Measurements from ENCODE around the gene IL24. TPM values are rescaled to one million over a fixed set of nuclear protein-coding genes. Genes with fewer than 3 reads are reported as not detected.

Gene IL24
- polyA plus RNA-seq, 3 donors: 0.16 TPM; not detected in 2

- H3K4me1 ChIP-seq (ENCODE audit: control insufficient read depth in 1 of 2, insufficient read depth in 2 of 2, low read length in 2 of 2): no peaks in the 10 kb centered on the region
- Mint-ChIP-seq H3K27ac (no peak overlapping the region), H3K36me3 (no peaks in the 10 kb centered on the region), H3K4me3 (no peak overlapping the region), H3K9me3 (peaks cover 0 to 7% (median 0%) of the 10 kb centered on the region in 7 donors), H3K4me1 (peaks cover 5% of the 10 kb centered on the region), H3K27me3 (ENCODE audit: low read depth in 3 of 3) (peaks cover 10 to 15% (median 15%) of the 10 kb centered on the region in 3 donors)
- H3K4me2 ChIP-seq (replicated peaks; ENCODE audit: extremely low read depth, low read length, poor library complexity, severe bottlenecking): no peak overlapping the region
- DNase-seq: no peak
- no peak for TF ChIP-seq CTCF (IDR thresholded peaks at IDR 0.05)
- H3K9me3 ChIP-seq (replicated peaks in 1 of 2; ENCODE audit: control insufficient read depth in 1 of 2, insufficient read depth in 1 of 2, low read length in 2 of 2): no peaks in the 10 kb centered on the region
- no peak overlapping the region for H2AFZ ChIP-seq (ENCODE audit: insufficient read depth, low read depth, low read length, poor library complexity, severe bottlenecking)
- H3K36me3 ChIP-seq (replicated peaks in 1 of 2; ENCODE audit: control insufficient read depth in 1 of 2, insufficient read depth in 2 of 2, low read length in 2 of 2): no peaks in the 10 kb centered on the region
- no peak overlapping the region for H3K9ac ChIP-seq (ENCODE audit: insufficient read depth, low read length, poor library complexity, severe bottlenecking)
- H3K4me3 ChIP-seq (replicated peaks in 1 of 3; ENCODE audit: low read depth in 2 of 3, low read length in 3 of 3): no peak overlapping the region
- H3K79me2 ChIP-seq (ENCODE audit: insufficient read depth, low read length): no peaks in the 10 kb centered on the region
- H4K20me1 ChIP-seq (ENCODE audit: insufficient read depth, low read length): no peaks in the 10 kb centered on the region
- intact Hi-C loops (cut with micrococcal nuclease): loop anchor here (5.0 kb wide), 1 partner anchor 45 kb away; no protein-coding TSS in a partner anchor
- no peak overlapping the region for H3K27ac ChIP-seq (ENCODE audit: low read depth in 1 of 2, low read length in 2 of 2)
- H3K27me3 ChIP-seq (ENCODE audit: control insufficient read depth in 2 of 2, insufficient read depth in 2 of 2, low read length in 2 of 2): peaks cover 3 to 13% of the 10 kb centered on the region in 2 donors
Observed at GRCh38 chr1:206867716-206868115, 29.5 kb upstream of the IL24 start.

GRCh38 chr1:206868264-206868663 lies 29.0 kb upstream of the IL24 start:
- H3K27ac Mint-ChIP-seq: no peak overlapping the region
- no peaks in the 10 kb centered on the region for H3K9me3 ChIP-seq (replicated peaks in 1 of 2; ENCODE audit: control insufficient read depth in 1 of 2, insufficient read depth in 1 of 2, low read length in 2 of 2)
- no peaks in the 10 kb centered on the region for H3K36me3 ChIP-seq (replicated peaks in 1 of 2; ENCODE audit: control insufficient read depth in 1 of 2, insufficient read depth in 2 of 2, low read length in 2 of 2)
- DNase-seq: no peak
- WGBS (ENCODE audit: insufficient coverage): no CpG with 5 or more reads among the region's 1 CpG
- no peak overlapping the region for H3K4me3 Mint-ChIP-seq
- no peak overlapping the region for H3K4me2 ChIP-seq (replicated peaks; ENCODE audit: extremely low read depth, low read length, poor library complexity, severe bottlenecking)
- H3K36me3 Mint-ChIP-seq: no peaks in the 10 kb centered on the region
- H3K27me3 Mint-ChIP-seq (ENCODE audit: low read depth in 3 of 3): peaks cover 5 to 15% (median 12%) of the 10 kb centered on the region in 3 donors
- no peak overlapping the region for H3K27ac ChIP-seq (ENCODE audit: low read depth in 1 of 2, low read length in 2 of 2)
- no peak overlapping the region for H3K4me3 ChIP-seq (replicated peaks in 1 of 3; ENCODE audit: low read depth in 2 of 3, low read length in 3 of 3)
- H3K4me1 ChIP-seq (ENCODE audit: control insufficient read depth in 1 of 2, insufficient read depth in 2 of 2, low read length in 2 of 2): no peaks in the 10 kb centered on the region
- H3K4me1 Mint-ChIP-seq: peaks cover 5% of the 10 kb centered on the region
- TF ChIP-seq CTCF (IDR thresholded peaks at IDR 0.05): no peak
- no peak overlapping the region for H3K9ac ChIP-seq (ENCODE audit: insufficient read depth, low read length, poor library complexity, severe bottlenecking)
- no peaks in the 10 kb centered on the region for H4K20me1 ChIP-seq (ENCODE audit: insufficient read depth, low read length)
- H3K79me2 ChIP-seq (ENCODE audit: insufficient read depth, low read length): no peaks in the 10 kb centered on the region
- intact Hi-C loops (cut with micrococcal nuclease): loop anchor here (5.0 kb wide), 1 partner anchor 44 kb away; no protein-coding TSS in a partner anchor
- peaks cover 0 to 7% of the 10 kb centered on the region in 2 donors for H3K27me3 ChIP-seq (ENCODE audit: control insufficient read depth in 2 of 2, insufficient read depth in 2 of 2, low read length in 2 of 2)
- H2AFZ ChIP-seq (ENCODE audit: insufficient read depth, low read depth, low read length, poor library complexity, severe bottlenecking): no peak overlapping the region
- peaks cover 0 to 7% (median 0%) of the 10 kb centered on the region in 7 donors for H3K9me3 Mint-ChIP-seq

Data from CD14-positive monocyte (primary cell).